SK-N-SH treated with all-trans-retinoic acid at 6 μM for 48 hours (cell line): ENCODE data around the gene C17orf107.

Experiments used
- BACH2 ChIP-seq: fragments of 250-450 bp; sonication (Bioruptor Pico); IDR thresholded peaks from 2 replicates; pipeline ENCODE4 v1.9.0; 2021; ENCODE audit warnings: mild to moderate bottlenecking, borderline replicate concordance
- SNAI2 ChIP-seq: fragments of 250-450 bp; sonication (Bioruptor Pico); IDR thresholded peaks from 2 replicates; pipeline ENCODE4 v1.5.0; 2020; ENCODE audit warnings: mild to moderate bottlenecking, moderate library complexity
- ZNF70 ChIP-seq: fragments of 450-650 bp; formaldehyde crosslinking; IDR thresholded peaks from 2 replicates; pipeline ENCODE4 v1.5.0; 2020; ENCODE audit warnings: mild to moderate bottlenecking, moderate library complexity
- TF ChIP-seq, protein P1 (sequence below): fragments of 250-450 bp; sonication (Bioruptor Pico); IDR thresholded peaks from 2 replicates; pipeline ENCODE4 v1.5.0; 2020; ENCODE audit warnings: mild to moderate bottlenecking, moderate library complexity
- TF ChIP-seq, protein P2 (sequence below): fragments of 250-450 bp; sonication (Bioruptor Pico); IDR thresholded peaks from 2 replicates; pipeline ENCODE4 v1.8.0; 2020; ENCODE audit warnings: mild to moderate bottlenecking, moderate library complexity, borderline replicate concordance

DNA sequence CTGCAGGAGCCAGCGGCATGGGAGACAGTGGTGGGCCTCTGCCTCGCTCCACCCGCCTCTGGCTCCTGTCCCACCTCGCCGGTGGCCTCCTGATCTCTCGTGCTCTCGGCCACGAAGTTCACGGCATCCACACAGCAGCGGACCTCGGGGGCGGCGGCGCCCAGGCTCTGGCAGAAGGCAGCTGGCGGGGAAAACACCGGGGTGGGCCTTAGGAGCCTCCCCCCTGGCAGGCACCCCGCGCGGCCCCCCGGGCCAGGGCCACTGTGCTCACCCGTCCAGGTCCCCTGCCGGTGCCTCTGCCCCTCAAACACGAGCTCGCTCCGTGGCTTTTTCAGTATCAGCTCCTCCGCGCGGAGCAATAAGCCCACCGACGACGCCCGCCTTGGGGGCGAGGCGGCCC lies 409 bp upstream of the C17orf107 start:
- TF ChIP-seq ZNF70 (CRISPR knock-in tag) (no peak), BACH2 (CRISPR knock-in tag) (no peak), SNAI2 (CRISPR knock-in tag) (no peak)
- TF ChIP-seq, protein P1, sequence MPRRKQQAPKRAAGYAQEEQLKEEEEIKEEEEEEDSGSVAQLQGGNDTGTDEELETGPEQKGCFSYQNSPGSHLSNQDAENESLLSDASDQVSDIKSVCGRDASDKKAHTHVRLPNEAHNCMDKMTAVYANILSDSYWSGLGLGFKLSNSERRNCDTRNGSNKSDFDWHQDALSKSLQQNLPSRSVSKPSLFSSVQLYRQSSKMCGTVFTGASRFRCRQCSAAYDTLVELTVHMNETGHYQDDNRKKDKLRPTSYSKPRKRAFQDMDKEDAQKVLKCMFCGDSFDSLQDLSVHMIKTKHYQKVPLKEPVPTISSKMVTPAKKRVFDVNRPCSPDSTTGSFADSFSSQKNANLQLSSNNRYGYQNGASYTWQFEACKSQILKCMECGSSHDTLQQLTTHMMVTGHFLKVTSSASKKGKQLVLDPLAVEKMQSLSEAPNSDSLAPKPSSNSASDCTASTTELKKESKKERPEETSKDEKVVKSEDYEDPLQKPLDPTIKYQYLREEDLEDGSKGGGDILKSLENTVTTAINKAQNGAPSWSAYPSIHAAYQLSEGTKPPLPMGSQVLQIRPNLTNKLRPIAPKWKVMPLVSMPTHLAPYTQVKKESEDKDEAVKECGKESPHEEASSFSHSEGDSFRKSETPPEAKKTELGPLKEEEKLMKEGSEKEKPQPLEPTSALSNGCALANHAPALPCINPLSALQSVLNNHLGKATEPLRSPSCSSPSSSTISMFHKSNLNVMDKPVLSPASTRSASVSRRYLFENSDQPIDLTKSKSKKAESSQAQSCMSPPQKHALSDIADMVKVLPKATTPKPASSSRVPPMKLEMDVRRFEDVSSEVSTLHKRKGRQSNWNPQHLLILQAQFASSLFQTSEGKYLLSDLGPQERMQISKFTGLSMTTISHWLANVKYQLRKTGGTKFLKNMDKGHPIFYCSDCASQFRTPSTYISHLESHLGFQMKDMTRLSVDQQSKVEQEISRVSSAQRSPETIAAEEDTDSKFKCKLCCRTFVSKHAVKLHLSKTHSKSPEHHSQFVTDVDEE (CRISPR knock-in tag): no peak
- TF ChIP-seq, protein P2, sequence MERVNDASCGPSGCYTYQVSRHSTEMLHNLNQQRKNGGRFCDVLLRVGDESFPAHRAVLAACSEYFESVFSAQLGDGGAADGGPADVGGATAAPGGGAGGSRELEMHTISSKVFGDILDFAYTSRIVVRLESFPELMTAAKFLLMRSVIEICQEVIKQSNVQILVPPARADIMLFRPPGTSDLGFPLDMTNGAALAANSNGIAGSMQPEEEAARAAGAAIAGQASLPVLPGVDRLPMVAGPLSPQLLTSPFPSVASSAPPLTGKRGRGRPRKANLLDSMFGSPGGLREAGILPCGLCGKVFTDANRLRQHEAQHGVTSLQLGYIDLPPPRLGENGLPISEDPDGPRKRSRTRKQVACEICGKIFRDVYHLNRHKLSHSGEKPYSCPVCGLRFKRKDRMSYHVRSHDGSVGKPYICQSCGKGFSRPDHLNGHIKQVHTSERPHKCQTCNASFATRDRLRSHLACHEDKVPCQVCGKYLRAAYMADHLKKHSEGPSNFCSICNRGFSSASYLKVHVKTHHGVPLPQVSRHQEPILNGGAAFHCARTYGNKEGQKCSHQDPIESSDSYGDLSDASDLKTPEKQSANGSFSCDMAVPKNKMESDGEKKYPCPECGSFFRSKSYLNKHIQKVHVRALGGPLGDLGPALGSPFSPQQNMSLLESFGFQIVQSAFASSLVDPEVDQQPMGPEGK (CRISPR knock-in tag): no peak
